OCI-LY3 (cell line): ENCODE data around the gene MTMR4.

ENCODE experiments used
- H2AFZ ChIP-seq: fragments of 200-600, 300-600 bp; shearing (Covaris generic); 2 replicates; pipeline ENCODE4 v1.6.0; 2014; ENCODE audit warnings: antibody characterized with exemption, low read depth, low read length
- H3K27ac ChIP-seq: fragments of 200-600, 300-600 bp; sonication (generic); 2 replicates; pipeline ENCODE4 v1.5.1; 2014; ENCODE audit warnings: mild to moderate bottlenecking, low read length, moderate library complexity, mixed read lengths
- H3K27me3 ChIP-seq: fragments of 200-600, 300-600 bp; sonication (generic); 2 replicates; pipeline ENCODE4 v1.6.1; 2014; ENCODE audit warnings: low read depth, low read length, mixed read lengths
- H3K36me3 ChIP-seq: fragments of 200-600, 300-600 bp; sonication (generic); replicated peaks from 2 replicates; pipeline ENCODE3; 2014; ENCODE audit warnings: low read depth, low read length, mixed read lengths
- H3K4me1 ChIP-seq: fragments of 300-600, 200-600 bp; sonication (generic); 2 replicates; pipeline ENCODE4 v1.6.1; 2014; ENCODE audit warnings: low read length, mixed read lengths
- H3K4me2 ChIP-seq: fragments of 200-600, 300-600 bp; sonication (generic); 2 replicates; pipeline ENCODE4 v1.6.1; 2014; ENCODE audit warnings: low read length, mixed read lengths
- H3K4me3 ChIP-seq: fragments of 300-600, 200-600 bp; sonication (generic); 2 replicates; pipeline ENCODE4 v1.5.1; 2014; ENCODE audit warnings: antibody characterized with exemption, mild to moderate bottlenecking, low read length, moderate library complexity
- H3K79me2 ChIP-seq: fragments of 300-600, 200-600 bp; shearing (Covaris generic); 2 replicates; pipeline ENCODE4 v1.6.1; 2014; ENCODE audit warnings: mild to moderate bottlenecking, low read length, mixed read lengths
- H3K9ac ChIP-seq: fragments of 300-600, 200-600 bp; shearing (Covaris generic); 2 replicates; pipeline ENCODE4 v1.6.0; 2014; ENCODE audit warnings: mild to moderate bottlenecking, low read length, moderate library complexity
- H3K9me3 ChIP-seq: fragments of 200-600, 300-600 bp; shearing (Covaris generic); 2 replicates; pipeline ENCODE4 v1.6.1; 2014; ENCODE audit warnings: low read length, mixed read lengths; ENCODE audit not compliant: insufficient read depth
- H4K20me1 ChIP-seq: fragments of 200-600, 300-600 bp; sonication (generic); 2 replicates; pipeline ENCODE4 v1.6.1; 2016; ENCODE audit warnings: low read length, mixed read lengths; ENCODE audit not compliant: insufficient read depth
- CTCF ChIP-seq: fragments of 200-600, 300-600 bp; sonication (generic); IDR thresholded peaks from 2 replicates; pipeline ENCODE4 v1.5.1; 2014; ENCODE audit warnings: antibody characterized with exemption, low read length, low read depth
- EZH2phosphoT487 ChIP-seq: fragments of 200-600 bp; shearing (Covaris generic); IDR thresholded peaks from 2 replicates; pipeline ENCODE4 v1.6.1; 2018; ENCODE audit warnings: antibody characterized with exemption, mixed run types, low read depth

Gene MTMR4

GRCh38 chr17:58480090-58480489 is 34.3 kb downstream of the MTMR4 start:
- no peaks in the 10 kb centered on the region for H4K20me1 ChIP-seq
- H3K79me2 ChIP-seq: no peaks in the 10 kb centered on the region
- TF ChIP-seq CTCF: no peak
- no peak for TF ChIP-seq EZH2phosphoT487
- H3K4me2 ChIP-seq: no peak overlapping the region
- H3K27me3 ChIP-seq: no peaks in the 10 kb centered on the region
- peaks cover 3% of the 10 kb centered on the region for H3K36me3 ChIP-seq
- no peak overlapping the region for H2AFZ ChIP-seq
- no peak overlapping the region for H3K4me3 ChIP-seq
- H3K9ac ChIP-seq: no peak overlapping the region
- no peaks in the 10 kb centered on the region for H3K9me3 ChIP-seq
- no peaks in the 10 kb centered on the region for H3K4me1 ChIP-seq
- H3K27ac ChIP-seq: no peak overlapping the region

- H3K79me2 ChIP-seq: no peaks in the 10 kb centered on the region
- TF ChIP-seq CTCF (no peak), EZH2phosphoT487 (no peak)
- no peak overlapping the region for H3K4me2 ChIP-seq
- no peak overlapping the region for H3K9ac ChIP-seq
- no peaks in the 10 kb centered on the region for H3K9me3 ChIP-seq
- H3K36me3 ChIP-seq: peaks cover 3% of the 10 kb centered on the region
- no peaks in the 10 kb centered on the region for H3K4me1 ChIP-seq
- H3K27me3 ChIP-seq: no peaks in the 10 kb centered on the region
- H4K20me1 ChIP-seq: no peaks in the 10 kb centered on the region
- H2AFZ ChIP-seq: no peak overlapping the region
- no peak overlapping the region for H3K4me3 ChIP-seq
- no peak overlapping the region for H3K27ac ChIP-seq
These were observed 37.6 kb downstream of the MTMR4 start for GRCh38 chr17:58476812-58477211.

- Histone ChIP-seq H3K27me3 (no peaks in the 10 kb centered on the region), H3K36me3 (peaks cover under 1% of the 10 kb centered on the region), H3K4me3 (no peak overlapping the region), H3K4me2 (no peak overlapping the region), H4K20me1 (no peaks in the 10 kb centered on the region), H3K27ac (no peak overlapping the region), H3K79me2 (no peaks in the 10 kb centered on the region), H3K9ac (no peak overlapping the region), H2AFZ (no peak overlapping the region), H3K9me3 (no peaks in the 10 kb centered on the region), H3K4me1 (no peaks in the 10 kb centered on the region)
- TF ChIP-seq EZH2phosphoT487 (no peak), CTCF (no peak)
These were observed 38.5 kb downstream of the MTMR4 start for GRCh38 chr17:58475985-58476384.

DNA sequence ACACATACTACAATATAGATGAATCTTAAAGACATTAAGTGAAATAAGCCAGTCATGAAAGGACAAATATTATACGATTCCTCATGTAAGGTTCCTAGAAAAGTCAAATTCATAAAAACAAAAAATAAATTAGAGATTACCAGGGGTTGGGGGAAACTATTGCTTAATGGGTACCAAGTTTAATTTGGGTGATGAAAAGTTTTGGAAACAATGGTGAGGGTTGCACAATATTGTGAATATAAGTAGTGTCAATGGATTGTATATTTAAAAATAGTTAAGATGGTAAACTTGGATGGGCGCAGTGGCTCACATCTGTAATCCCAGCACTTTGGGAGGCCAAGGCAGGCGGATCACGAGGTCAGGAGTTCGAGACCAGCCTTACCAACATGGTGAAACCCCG is 44.1 kb downstream of the MTMR4 start:
- Histone ChIP-seq H3K79me2 (no peaks in the 10 kb centered on the region), H2AFZ (no peak overlapping the region), H3K4me2 (no peak overlapping the region), H3K4me3 (no peak overlapping the region), H3K9me3 (no peaks in the 10 kb centered on the region), H3K27ac (no peak overlapping the region), H3K4me1 (no peaks in the 10 kb centered on the region), H3K36me3 (no peaks in the 10 kb centered on the region), H3K27me3 (no peaks in the 10 kb centered on the region), H4K20me1 (no peaks in the 10 kb centered on the region), H3K9ac (no peak overlapping the region)
- no peak for TF ChIP-seq CTCF
- TF ChIP-seq EZH2phosphoT487: no peak
